ENCODE measurements around the gene AHNAK. TPM values are rescaled to one million over a fixed set of nuclear protein-coding genes. Genes with fewer than 3 reads are reported as not detected.

The AHNAK gene
- polyA plus RNA-seq, 2 of the 4 experiments (the other 2 are of a cell fraction) = 43.3 to 82.0 TPM

- CTCF ChIA-PET = interaction anchor here (1.0 to 6.2 kb wide), 5 partner anchors 12 to 140 kb away, joined by 3 to 51 read pairs (median 13); no protein-coding TSS in a partner anchor
- no peak for FAIRE-seq
- no peak for TF ChIP-seq KDM1A (IDR thresholded peaks at IDR 0.05; ENCODE audit: low read depth)
- no peak for TF ChIP-seq MAFK (IDR thresholded peaks at IDR 0.05; ENCODE audit: partially characterized antibody)
- TF ChIP-seq HDAC2 (IDR thresholded peaks at IDR 0.05) = no peak
- no peak for TF ChIP-seq HMGXB4 (CRISPR knock-in tag; IDR thresholded peaks at IDR 0.05; ENCODE audit: borderline replicate concordance)
- no peak for TF ChIP-seq HES2 (IDR thresholded peaks at IDR 0.05)
- no peak for TF ChIP-seq HOXA7 (CRISPR knock-in tag; IDR thresholded peaks at IDR 0.05)
- TF ChIP-seq FOSL2 (IDR thresholded peaks at IDR 0.05) = no peak
- TF ChIP-seq FOSL2 (CRISPR knock-in tag; IDR thresholded peaks at IDR 0.05) = no peak
- TF ChIP-seq MAZ (IDR thresholded peaks at IDR 0.05; ENCODE audit: borderline replicate concordance, low read depth, low read length) = no peak
- TF ChIP-seq HEYL (CRISPR knock-in tag; IDR thresholded peaks at IDR 0.05) = no peak
- no peak for TF ChIP-seq JUNB (IDR thresholded peaks at IDR 0.05)
- TF ChIP-seq BCL3 (IDR thresholded peaks at IDR 0.05) = no peak
- no peak for TF ChIP-seq RAD21 (conservative IDR thresholded peaks at IDR 0.05 in 1 of 2, IDR thresholded peaks at IDR 0.05 in 1 of 2)
- TF ChIP-seq CHD2 (IDR thresholded peaks at IDR 0.05; ENCODE audit: low read length, partially characterized antibody) = no peak
- no peak for TF ChIP-seq PBX3 (IDR thresholded peaks at IDR 0.05)
- TF ChIP-seq EHF (CRISPR knock-in tag; IDR thresholded peaks at IDR 0.05) = no peak
- TF ChIP-seq POLR2A (IDR thresholded peaks at IDR 0.05; ENCODE audit: low read length) = no peak
Observed at GRCh38 chr11:62404901-62405300, 141.7 kb downstream of the AHNAK start.

GRCh38 chr11:62404435-62404834, 142.2 kb downstream of the AHNAK start:
- WGBS (ENCODE audit: missing lambda C conversion rate) = 72% methylated on average over 6 of the region's 6 CpGs
- Histone ChIP-seq H3K4me2 (no peak overlapping the region), H3K27ac (no peak overlapping the region), H3K9me3 (no peaks in the 10 kb centered on the region), H3K4me1 (peaks cover 5% of the 10 kb centered on the region; the same call in 2 of the 3 replicates), H3K4me3 (no peak overlapping the region)
- DNase-seq (ENCODE audit: low read depth in 1 of 2, low spot score in 1 of 2) = no peak
- no peak for FAIRE-seq
- POLR2A ChIA-PET = no interaction called here
- no peak for ATAC-seq
- no peak for TF ChIP-seq ZSCAN20 (CRISPR knock-in tag; IDR thresholded peaks at IDR 0.05)
- no peak for TF ChIP-seq EP300 (IDR thresholded peaks at IDR 0.05)
- TF ChIP-seq BCL3 (IDR thresholded peaks at IDR 0.05) = no peak
- TF ChIP-seq SMC3 (IDR thresholded peaks at IDR 0.05) = no peak
- no peak for TF ChIP-seq HOXB13 (CRISPR knock-in tag; IDR thresholded peaks at IDR 0.05; ENCODE audit: low read depth)
- no peak for TF ChIP-seq RCOR1 (IDR thresholded peaks at IDR 0.05; ENCODE audit: low read depth, low read length)
- TF ChIP-seq PHF8 (IDR thresholded peaks at IDR 0.05; ENCODE audit: borderline replicate concordance, low read depth) = no peak
- TF ChIP-seq E2F6 (IDR thresholded peaks at IDR 0.05; ENCODE audit: borderline replicate concordance, low read depth) = no peak
- TF ChIP-seq SREBF2 (IDR thresholded peaks at IDR 0.05) = no peak
- TF ChIP-seq JUN (IDR thresholded peaks at IDR 0.05) = no peak
- TF ChIP-seq BHLHE40 (IDR thresholded peaks at IDR 0.05; ENCODE audit: low read depth, low read length) = no peak
- TF ChIP-seq TFCP2L1 (CRISPR knock-in tag; IDR thresholded peaks at IDR 0.05) = no peak
- CTCF ChIA-PET = interaction anchor here (0.7 to 6.2 kb wide), 7 partner anchors 11 to 193 kb away, joined by 3 to 51 read pairs (median 8); no protein-coding TSS in a partner anchor

More at GRCh38 chr11:62404901-62405300, 141.7 kb downstream of the AHNAK start:
- ATAC-seq = no peak
- 0 out of 3 replicates have a peak, but pooled peaks cover 3% of the 10 kb centered on the region for H3K4me1 ChIP-seq
- H3K4me2 ChIP-seq = no peak overlapping the region
- no peak for DNase-seq (ENCODE audit: low read depth in 1 of 2, low spot score in 1 of 2)
- H3K27ac ChIP-seq = no peak overlapping the region
- WGBS (ENCODE audit: missing lambda C conversion rate) = 74% methylated on average over 5 of the region's 5 CpGs
- POLR2A ChIA-PET = no interaction called here
- no peaks in the 10 kb centered on the region for H3K9me3 ChIP-seq
- no peak overlapping the region for H3K4me3 ChIP-seq

All from A549 (cell line).